ENCODE results near the gene FIBP. TPM values are rescaled to one million over a fixed set of nuclear protein-coding genes. Genes with fewer than 3 reads are reported as not detected.

FIBP gene
- total and polyA plus RNA-seq, 2 donors (not counting 3 experiments of a cell fraction or from before 2014, with no cell fraction given): 105 to 162 TPM

GRCh38 chr11:65925397-65925796 lies 37.1 kb upstream of the FIBP start:
- H3K27ac ChIP-seq (ENCODE audit: insufficient read depth, low read depth, low read length): no peak overlapping the region
- H3K4me1 ChIP-seq (ENCODE audit: control insufficient read depth, extremely low read depth, insufficient read depth, low read length): peaks cover 5% of the 10 kb centered on the region
- no peak overlapping the region for H3K4me2 ChIP-seq (ENCODE audit: insufficient read depth, low read length)
- POLR2A ChIA-PET: no interaction called here
- no peaks in the 10 kb centered on the region for H4K20me1 ChIP-seq (replicated peaks; ENCODE audit: control insufficient read depth, extremely low read depth, insufficient read depth, low read length)
- H3K9me1 ChIP-seq (replicated peaks; ENCODE audit: control insufficient read depth, extremely low read depth, insufficient read depth, low read length): no peaks in the 10 kb centered on the region
- FAIRE-seq (no peak), DNase-seq (ENCODE audit: low read depth, low spot score) (no peak)
- dilution Hi-C loops (cut with MboI; ENCODE audit: extremely low pct_ligation_motif_present, low sequenced_read_pairs) (no loop called here), intact Hi-C loops (cut with micrococcal nuclease) (no loop called here)
- H3K9me3 ChIP-seq (replicated peaks; ENCODE audit: control insufficient read depth, insufficient read depth, low read length): no peaks in the 10 kb centered on the region
- no TSS peak for BruUV-seq (replicated peaks)
- no peak overlapping the region for H3K4me3 ChIP-seq (replicated peaks in 1 of 3; ENCODE audit: insufficient read depth in 1 of 3, low read depth in 1 of 3, low read length in 3 of 3)
- no peak overlapping the region for H3K9ac ChIP-seq (replicated peaks; ENCODE audit: extremely low read depth, insufficient read depth, low read length)
- peaks cover 5% of the 10 kb centered on the region for H3K79me2 ChIP-seq (ENCODE audit: control insufficient read depth, insufficient read depth, low read length)
- no peak for TF ChIP-seq MYC (IDR thresholded peaks at IDR 0.05; ENCODE audit: low read depth, low read length)
- TF ChIP-seq POLR2AphosphoS5 (IDR thresholded peaks at IDR 0.05; ENCODE audit: insufficient read depth, low read depth, low read length): no peak
- no peak for TF ChIP-seq CTCF (IDR thresholded peaks at IDR 0.05; ENCODE audit: extremely low read depth in 1 of 2, insufficient read depth in 1 of 2, low read depth in 1 of 2, low read length in 2 of 2)
- TF ChIP-seq FOS (IDR thresholded peaks at IDR 0.05; ENCODE audit: borderline replicate concordance, insufficient read depth, low read length): no peak
- TF ChIP-seq EZH2 (IDR thresholded peaks at IDR 0.05; ENCODE audit: borderline replicate concordance, low read depth, low read length, severe bottlenecking): no peak
- TF ChIP-seq MAX (IDR thresholded peaks at IDR 0.05; ENCODE audit: insufficient read depth, insufficient read length): no peak
- no peak for TF ChIP-seq GATA2 (IDR thresholded peaks at IDR 0.05; ENCODE audit: insufficient read depth, insufficient read length, low read depth, low read length)
- TF ChIP-seq JUN (IDR thresholded peaks at IDR 0.05; ENCODE audit: borderline replicate concordance, insufficient read depth, insufficient read length, low read depth): no peak
- peaks cover 6 to 11% of the 10 kb centered on the region in 2 experiments for H3K36me3 ChIP-seq (ENCODE audit: control insufficient read depth in 2 of 2, extremely low read depth in 1 of 2, insufficient read depth in 2 of 2, low read length in 2 of 2)
- H3K27me3 ChIP-seq (ENCODE audit: control insufficient read depth in 2 of 2, insufficient read depth in 2 of 2, low read length in 2 of 2): no peaks in the 10 kb centered on the region
- CTCF ChIA-PET: interaction anchor here (1.0 kb wide), 1 partner anchor 41 kb away, joined by 3 read pairs; no protein-coding TSS in a partner anchor
- no peak overlapping the region for H2AFZ ChIP-seq (ENCODE audit: low read depth, low read length)
